ENCODE results near the gene DLG1.

DNA sequence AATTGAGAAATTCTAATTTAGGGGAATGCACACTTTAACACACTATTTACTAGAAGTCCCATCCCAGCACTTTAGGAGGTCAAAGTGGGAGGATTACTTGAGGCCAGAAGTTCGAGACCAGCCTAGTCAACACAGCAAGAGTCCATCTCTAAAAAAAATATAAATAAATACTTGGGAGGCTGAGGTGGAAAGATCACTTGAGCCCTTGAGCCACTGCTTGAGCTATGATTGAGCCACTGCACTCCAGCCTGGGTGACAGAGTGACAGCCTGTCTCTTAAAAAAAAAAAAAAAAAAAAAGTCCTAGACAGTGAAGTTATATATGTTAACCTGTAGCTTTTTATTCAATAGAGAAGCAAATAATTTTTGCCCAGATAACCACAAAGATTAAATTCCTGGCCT lies 69.2 kb downstream of the DLG1 start:
- TF ChIP-seq, protein P1, sequence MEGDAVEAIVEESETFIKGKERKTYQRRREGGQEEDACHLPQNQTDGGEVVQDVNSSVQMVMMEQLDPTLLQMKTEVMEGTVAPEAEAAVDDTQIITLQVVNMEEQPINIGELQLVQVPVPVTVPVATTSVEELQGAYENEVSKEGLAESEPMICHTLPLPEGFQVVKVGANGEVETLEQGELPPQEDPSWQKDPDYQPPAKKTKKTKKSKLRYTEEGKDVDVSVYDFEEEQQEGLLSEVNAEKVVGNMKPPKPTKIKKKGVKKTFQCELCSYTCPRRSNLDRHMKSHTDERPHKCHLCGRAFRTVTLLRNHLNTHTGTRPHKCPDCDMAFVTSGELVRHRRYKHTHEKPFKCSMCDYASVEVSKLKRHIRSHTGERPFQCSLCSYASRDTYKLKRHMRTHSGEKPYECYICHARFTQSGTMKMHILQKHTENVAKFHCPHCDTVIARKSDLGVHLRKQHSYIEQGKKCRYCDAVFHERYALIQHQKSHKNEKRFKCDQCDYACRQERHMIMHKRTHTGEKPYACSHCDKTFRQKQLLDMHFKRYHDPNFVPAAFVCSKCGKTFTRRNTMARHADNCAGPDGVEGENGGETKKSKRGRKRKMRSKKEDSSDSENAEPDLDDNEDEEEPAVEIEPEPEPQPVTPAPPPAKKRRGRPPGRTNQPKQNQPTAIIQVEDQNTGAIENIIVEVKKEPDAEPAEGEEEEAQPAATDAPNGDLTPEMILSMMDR (IDR thresholded peaks at IDR 0.05): no peak
- no peak for TF ChIP-seq TCF7L2 (IDR thresholded peaks at IDR 0.05; ENCODE audit: low read depth, low read length)
- TF ChIP-seq POLR2AphosphoS5 (IDR thresholded peaks at IDR 0.05; ENCODE audit: low read depth, low read length): no peak
- TF ChIP-seq, protein P2, sequence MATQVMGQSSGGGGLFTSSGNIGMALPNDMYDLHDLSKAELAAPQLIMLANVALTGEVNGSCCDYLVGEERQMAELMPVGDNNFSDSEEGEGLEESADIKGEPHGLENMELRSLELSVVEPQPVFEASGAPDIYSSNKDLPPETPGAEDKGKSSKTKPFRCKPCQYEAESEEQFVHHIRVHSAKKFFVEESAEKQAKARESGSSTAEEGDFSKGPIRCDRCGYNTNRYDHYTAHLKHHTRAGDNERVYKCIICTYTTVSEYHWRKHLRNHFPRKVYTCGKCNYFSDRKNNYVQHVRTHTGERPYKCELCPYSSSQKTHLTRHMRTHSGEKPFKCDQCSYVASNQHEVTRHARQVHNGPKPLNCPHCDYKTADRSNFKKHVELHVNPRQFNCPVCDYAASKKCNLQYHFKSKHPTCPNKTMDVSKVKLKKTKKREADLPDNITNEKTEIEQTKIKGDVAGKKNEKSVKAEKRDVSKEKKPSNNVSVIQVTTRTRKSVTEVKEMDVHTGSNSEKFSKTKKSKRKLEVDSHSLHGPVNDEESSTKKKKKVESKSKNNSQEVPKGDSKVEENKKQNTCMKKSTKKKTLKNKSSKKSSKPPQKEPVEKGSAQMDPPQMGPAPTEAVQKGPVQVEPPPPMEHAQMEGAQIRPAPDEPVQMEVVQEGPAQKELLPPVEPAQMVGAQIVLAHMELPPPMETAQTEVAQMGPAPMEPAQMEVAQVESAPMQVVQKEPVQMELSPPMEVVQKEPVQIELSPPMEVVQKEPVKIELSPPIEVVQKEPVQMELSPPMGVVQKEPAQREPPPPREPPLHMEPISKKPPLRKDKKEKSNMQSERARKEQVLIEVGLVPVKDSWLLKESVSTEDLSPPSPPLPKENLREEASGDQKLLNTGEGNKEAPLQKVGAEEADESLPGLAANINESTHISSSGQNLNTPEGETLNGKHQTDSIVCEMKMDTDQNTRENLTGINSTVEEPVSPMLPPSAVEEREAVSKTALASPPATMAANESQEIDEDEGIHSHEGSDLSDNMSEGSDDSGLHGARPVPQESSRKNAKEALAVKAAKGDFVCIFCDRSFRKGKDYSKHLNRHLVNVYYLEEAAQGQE (IDR thresholded peaks at IDR 0.05; ENCODE audit: insufficient read depth in 1 of 2, low read depth in 2 of 2, low read length in 1 of 2): no peak
